Measurements from ENCODE around the gene BEGAIN.

Gene BEGAIN

DNA sequence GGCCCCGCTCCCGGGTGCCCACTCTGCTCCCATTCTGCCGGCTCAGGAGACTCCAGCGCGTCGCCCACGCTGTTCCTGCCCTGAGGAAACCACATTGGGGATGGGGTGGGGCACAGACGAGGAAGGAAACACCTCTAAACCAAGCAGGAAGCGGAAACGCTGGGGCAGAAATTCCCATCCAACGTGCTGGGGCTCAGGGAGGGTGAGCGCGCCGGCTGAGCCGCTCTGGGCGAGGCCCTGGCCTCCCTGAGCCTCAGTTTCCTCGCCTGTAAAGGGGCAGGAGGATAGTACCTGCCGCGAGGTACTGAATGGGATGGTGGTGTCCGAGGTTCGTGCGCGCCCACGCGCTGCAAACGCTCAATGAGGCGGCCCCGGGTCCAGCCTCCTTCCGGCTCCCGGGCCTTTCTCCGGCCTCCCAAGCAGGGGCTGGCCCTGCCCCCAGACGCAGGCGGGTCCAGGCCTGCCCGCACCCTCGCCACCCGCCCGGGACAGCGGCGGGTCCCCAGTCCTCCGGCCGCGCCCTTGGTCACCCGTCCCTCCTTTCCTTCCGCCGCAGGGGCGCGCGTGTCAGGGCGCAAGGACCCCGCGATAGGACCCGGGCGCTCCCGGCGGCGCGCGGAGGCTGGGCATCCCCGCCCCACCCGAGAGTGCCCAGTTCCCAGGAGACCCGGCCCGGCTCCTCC, 673 bp downstream of the BEGAIN start:
- TF ChIP-seq POLR2A (IDR thresholded peaks at IDR 0.05; ENCODE audit: low read length) (no peak), GATA1 (IDR thresholded peaks at IDR 0.05; ENCODE audit: low read depth, low read length) (no peak)
- DNase-seq, result no peak

- DNase-seq, result no peak
- TF ChIP-seq GATA1 (IDR thresholded peaks at IDR 0.05; ENCODE audit: low read depth, low read length), result no peak
- no peak for TF ChIP-seq POLR2A (IDR thresholded peaks at IDR 0.05; ENCODE audit: low read length)
Observed at GRCh38 chr14:100586153-100586402, 1.1 kb downstream of the BEGAIN start.

- no peak for DNase-seq
- TF ChIP-seq GATA1 (IDR thresholded peaks at IDR 0.05; ENCODE audit: low read depth, low read length) (no peak), POLR2A (IDR thresholded peaks at IDR 0.05; ENCODE audit: low read length) (no peak)
Observed at GRCh38 chr14:100585448-100586152, 1.6 kb downstream of the BEGAIN start.

- TF ChIP-seq GATA1 (IDR thresholded peaks at IDR 0.05; ENCODE audit: low read depth, low read length), result no peak
- no peak for TF ChIP-seq POLR2A (IDR thresholded peaks at IDR 0.05; ENCODE audit: low read length)
- DNase-seq, result no peak
Observed at GRCh38 chr14:100584056-100585031, 2.9 kb downstream of the BEGAIN start.

DNA sequence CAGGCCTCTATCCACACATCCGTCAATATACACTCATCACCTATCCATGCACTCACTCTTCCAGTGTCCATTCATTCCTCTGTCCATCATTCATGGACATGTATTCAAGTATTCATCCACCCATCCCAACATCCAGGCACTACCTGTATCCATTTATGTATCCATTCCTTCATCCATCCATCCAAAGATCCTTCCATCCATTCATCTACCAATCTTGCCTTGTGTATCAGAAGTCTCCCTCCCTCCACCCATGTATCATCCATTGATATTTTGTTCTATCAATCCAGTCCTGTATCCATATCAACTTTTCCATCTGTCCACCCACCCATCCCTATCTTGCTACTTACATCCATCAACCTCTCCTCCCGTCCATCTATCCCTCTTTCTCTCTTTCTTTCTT, 4.0 kb downstream of the BEGAIN start:
- no peak for DNase-seq
- no peak for TF ChIP-seq GATA1 (IDR thresholded peaks at IDR 0.05; ENCODE audit: low read depth, low read length)
- no peak for TF ChIP-seq POLR2A (IDR thresholded peaks at IDR 0.05; ENCODE audit: low read length)

GRCh38 chr14:100582496-100583165, 4.6 kb downstream of the BEGAIN start:
- no peak for DNase-seq
- no peak for TF ChIP-seq GATA1 (IDR thresholded peaks at IDR 0.05; ENCODE audit: low read depth, low read length)
- TF ChIP-seq POLR2A (IDR thresholded peaks at IDR 0.05; ENCODE audit: low read length), result no peak

GRCh38 chr14:100581228-100582145, 5.7 kb downstream of the BEGAIN start:
- TF ChIP-seq POLR2A (IDR thresholded peaks at IDR 0.05; ENCODE audit: low read length), result no peak
- TF ChIP-seq GATA1 (IDR thresholded peaks at IDR 0.05; ENCODE audit: low read depth, low read length), result no peak
- no peak for DNase-seq

- TF ChIP-seq POLR2A (IDR thresholded peaks at IDR 0.05; ENCODE audit: low read length) (no peak), GATA1 (IDR thresholded peaks at IDR 0.05; ENCODE audit: low read depth, low read length) (no peak)
- no peak for DNase-seq
Observed at GRCh38 chr14:100580316-100581227, 6.6 kb downstream of the BEGAIN start.

DNA sequence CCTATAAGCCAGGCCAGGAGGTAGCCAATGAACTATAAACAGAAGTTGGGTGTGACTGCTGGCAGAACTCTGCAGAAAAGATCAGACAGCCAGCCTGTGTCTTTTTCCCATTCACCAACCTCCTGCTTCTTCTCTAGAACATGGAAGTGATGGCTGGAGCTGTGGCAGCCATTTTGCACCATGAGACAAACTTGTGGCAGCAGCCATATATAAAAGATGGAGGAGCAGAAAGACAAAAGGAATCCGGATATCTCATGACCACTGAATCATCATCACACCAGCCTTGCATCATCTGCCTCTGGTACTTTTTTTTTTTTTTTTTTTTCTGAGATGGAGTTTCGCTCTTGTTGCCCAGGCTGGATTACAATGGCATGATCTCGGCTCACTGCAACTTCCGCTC, 8.7 kb downstream of the BEGAIN start:
- TF ChIP-seq GATA1 (IDR thresholded peaks at IDR 0.05; ENCODE audit: low read depth, low read length), result no peak
- TF ChIP-seq POLR2A (IDR thresholded peaks at IDR 0.05; ENCODE audit: low read length), result no peak
- DNase-seq, result no peak

- TF ChIP-seq GATA1 (IDR thresholded peaks at IDR 0.05; ENCODE audit: low read depth, low read length), result no peak
- no peak for TF ChIP-seq POLR2A (IDR thresholded peaks at IDR 0.05; ENCODE audit: low read length)
- DNase-seq, result no peak
Observed at GRCh38 chr14:100577986-100578431, 9.2 kb downstream of the BEGAIN start.

GRCh38 chr14:100577321-100577985, 9.8 kb downstream of the BEGAIN start:
- no peak for DNase-seq
- TF ChIP-seq GATA1 (IDR thresholded peaks at IDR 0.05; ENCODE audit: low read depth, low read length), result no peak
- TF ChIP-seq POLR2A (IDR thresholded peaks at IDR 0.05; ENCODE audit: low read length), result no peak
